ENCODE measurements around the gene WDR4.

Gene WDR4

GRCh38 chr21:42858957-42859890 lies 20.1 kb downstream of the WDR4 start:
- H3K4me3 ChIP-seq (ENCODE audit: low read depth, low read length): no peak overlapping the region
- no peak for DNase-seq (ENCODE audit: low read depth)
- TF ChIP-seq CTCF (IDR thresholded peaks at IDR 0.05; ENCODE audit: insufficient read depth, low read depth, low read length, missing control alignments): no peak

GRCh38 chr21:42858185-42858847 lies 21.0 kb downstream of the WDR4 start:
- TF ChIP-seq CTCF (IDR thresholded peaks at IDR 0.05; ENCODE audit: insufficient read depth, low read depth, low read length, missing control alignments): no peak
- no peak for DNase-seq (ENCODE audit: low read depth)
- no peak overlapping the region for H3K4me3 ChIP-seq (ENCODE audit: low read depth, low read length)

- TF ChIP-seq CTCF (IDR thresholded peaks at IDR 0.05; ENCODE audit: insufficient read depth, low read depth, low read length, missing control alignments): no peak
- DNase-seq (ENCODE audit: low read depth): no peak
- no peak overlapping the region for H3K4me3 ChIP-seq (ENCODE audit: low read depth, low read length)
Observed at GRCh38 chr21:42857216-42857615, 22.1 kb downstream of the WDR4 start.

- TF ChIP-seq CTCF (IDR thresholded peaks at IDR 0.05; ENCODE audit: insufficient read depth, low read depth, low read length, missing control alignments): no peak
- DNase-seq (ENCODE audit: low read depth): no peak
- H3K4me3 ChIP-seq (ENCODE audit: low read depth, low read length): no peak overlapping the region
Observed at GRCh38 chr21:42855937-42856335, 23.4 kb downstream of the WDR4 start.

- TF ChIP-seq CTCF (IDR thresholded peaks at IDR 0.05; ENCODE audit: insufficient read depth, low read depth, low read length, missing control alignments): no peak
- H3K4me3 ChIP-seq (ENCODE audit: low read depth, low read length): no peak overlapping the region
- DNase-seq (ENCODE audit: low read depth): no peak
Observed at GRCh38 chr21:42855171-42855936, 24.0 kb downstream of the WDR4 start.

- TF ChIP-seq CTCF (IDR thresholded peaks at IDR 0.05; ENCODE audit: insufficient read depth, low read depth, low read length, missing control alignments): no peak
- H3K4me3 ChIP-seq (ENCODE audit: low read depth, low read length): no peak overlapping the region
- DNase-seq (ENCODE audit: low read depth): no peak
Observed at GRCh38 chr21:42854246-42855010, 24.9 kb downstream of the WDR4 start.

Measured in GM12865 (cell line).